Measurements from ENCODE around the gene RAB6A. TPM values are rescaled to one million over a fixed set of nuclear protein-coding genes. Genes with fewer than 3 reads are reported as not detected.

RAB6A gene
- total and polyA plus RNA-seq, 2 of the 8 experiments (the other 6 are each of a cell fraction or from before 2014, with no cell fraction given) = 24.4 to 88.6 TPM

DNA sequence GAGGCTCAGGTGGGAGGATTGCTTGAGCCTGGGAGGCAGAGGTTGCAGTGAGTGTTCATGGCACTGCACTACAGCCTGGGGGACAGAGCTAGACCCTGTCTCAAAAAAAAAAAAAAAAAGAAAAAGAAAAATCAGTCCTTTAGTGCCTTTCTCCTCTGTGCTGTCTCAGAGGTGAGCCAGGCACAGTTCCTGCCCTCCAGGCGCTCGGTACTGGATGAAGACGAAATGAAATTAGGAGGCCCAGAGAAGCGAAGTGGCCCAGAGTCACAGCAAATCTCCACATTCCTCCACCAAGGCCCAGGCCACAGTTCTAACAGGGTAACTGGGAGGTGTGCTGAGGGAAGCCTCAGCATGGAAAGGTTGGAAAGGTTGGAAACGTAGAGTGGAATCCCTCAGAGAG is 109.6 kb downstream of the RAB6A start:
- no peak for FAIRE-seq
- Histone ChIP-seq H2BK12ac (ENCODE audit: low read depth, low read length) (no peak overlapping the region), H3K79me2 (ENCODE audit: control insufficient read depth in 1 of 2, insufficient read depth in 2 of 2, low read length in 2 of 2) (no peaks in the 10 kb centered on the region), H2BK5ac (ENCODE audit: low read depth, low read length) (no peak overlapping the region), H4K91ac (replicated peaks; ENCODE audit: insufficient read length, low read length) (no peak overlapping the region), H4K20me1 (replicated peaks in 1 of 2; ENCODE audit: control insufficient read depth in 1 of 2, insufficient read depth in 2 of 2, low read length in 2 of 2) (no peaks in the 10 kb centered on the region), H3K4ac (replicated peaks; ENCODE audit: insufficient read length, low read depth, low read length) (no peak overlapping the region), H4K5ac (ENCODE audit: insufficient read length, low read depth, low read length) (no peak overlapping the region), H2AFZ (ENCODE audit: low read length) (no peak overlapping the region), H3K4me1 (replicated peaks in 1 of 4; ENCODE audit: control insufficient read depth in 3 of 4, insufficient read depth in 4 of 4, low read length in 3 of 4) (peaks cover 9 to 25% (median 17%) of the 10 kb centered on the region in 4 experiments), H3K79me1 (ENCODE audit: low read depth, low read length) (no peaks in the 10 kb centered on the region), H2AK5ac (ENCODE audit: low read depth, low read length) (no peak overlapping the region), H3K4me2 (ENCODE audit: insufficient read depth in 1 of 2, low read depth in 2 of 2, low read length in 2 of 2) (no peak overlapping the region), H3K9me3 (ENCODE audit: insufficient read depth in 2 of 2, low read depth in 1 of 2, low read length in 1 of 2) (no peaks in the 10 kb centered on the region), H3K56ac (replicated peaks; ENCODE audit: insufficient read length, low read depth, low read length) (no peak overlapping the region), H3K4me3 (ENCODE audit: extremely low read depth in 1 of 4, insufficient read depth in 2 of 4, low read depth in 3 of 4, low read length in 4 of 4) (no peak overlapping the region), H2BK15ac (ENCODE audit: low read length) (no peak overlapping the region), H3K9ac (replicated peaks in 1 of 4; ENCODE audit: extremely low read depth in 1 of 4, low read depth in 3 of 4, low read length in 3 of 4) (no peak overlapping the region), H2BK120ac (replicated peaks; ENCODE audit: low read depth, low read length) (no peak overlapping the region), H3K23me2 (ENCODE audit: low read depth, low read length) (peaks cover 7% of the 10 kb centered on the region; the same call in 1 of the 2 replicates), H3K14ac (ENCODE audit: insufficient read length) (no peak overlapping the region), H3K27ac (ENCODE audit: low read depth, low read length) (no peak overlapping the region), H3K23ac (ENCODE audit: insufficient read length) (no peak overlapping the region), H4K8ac (ENCODE audit: extremely low read depth, insufficient read depth, low read length) (no peak overlapping the region), H3K36me3 (ENCODE audit: control insufficient read depth in 2 of 4, insufficient read depth in 4 of 4, low read length in 3 of 4) (no peaks in the 10 kb centered on the region; a peak in 2 of 8 replicates), H3K18ac (ENCODE audit: extremely low read depth, low read length) (no peak overlapping the region), H2BK20ac (ENCODE audit: low read length) (no peak overlapping the region), H3K27me3 (replicated peaks in 1 of 4; ENCODE audit: control insufficient read depth in 3 of 4, extremely low read depth in 1 of 4, insufficient read depth in 3 of 4, low read length in 3 of 4) (no peaks in the 10 kb centered on the region; a peak in 2 of 7 replicates)
- CTCF ChIA-PET (ENCODE audit: partially characterized antibody) = interaction anchor here (0.6 to 30.1 kb wide), 4 partner anchors 9 to 397 kb away, joined by 3 to 653 read pairs (median 8); partner anchors contain the start of gene PLEKHB1
- POLR2A ChIA-PET (ENCODE audit: partially characterized antibody) = no interaction called here
- no peak for TF ChIP-seq ZNF274 (IDR thresholded peaks at IDR 0.05; ENCODE audit: borderline replicate concordance, extremely low read depth, low read length)
- TF ChIP-seq YY1 (IDR thresholded peaks at IDR 0.05; ENCODE audit: low read depth, low read length) = no peak
- WGBS, 2 experiments (ENCODE audit: extremely low coverage in 1 of 2, insufficient coverage in 1 of 2, insufficient read length in 1 of 2, insufficient replicate concordance in 2 of 2, low coverage in 1 of 2, low lambda C conversion rate in 2 of 2, missing lambda C conversion rate in 1 of 2) = 90% methylated on average over 5 of the region's 5 CpGs; no CpG with 5 or more reads in 1 of the 2 experiments
- no peak for DNase-seq (ENCODE audit: low read depth in 1 of 2, low spot score in 2 of 2)

Measured in H1 (cell line).